ENCODE data around the gene RPS16. TPM values are rescaled to one million over a fixed set of nuclear protein-coding genes. Genes with fewer than 3 reads are reported as not detected.

RPS16 gene
- total and polyA plus RNA-seq, 9 of the 15 experiments (the other 6 are each of a cell fraction or from before 2014, with no cell fraction given) = 82.6 to 3,671 (median 2,204) TPM

DNA sequence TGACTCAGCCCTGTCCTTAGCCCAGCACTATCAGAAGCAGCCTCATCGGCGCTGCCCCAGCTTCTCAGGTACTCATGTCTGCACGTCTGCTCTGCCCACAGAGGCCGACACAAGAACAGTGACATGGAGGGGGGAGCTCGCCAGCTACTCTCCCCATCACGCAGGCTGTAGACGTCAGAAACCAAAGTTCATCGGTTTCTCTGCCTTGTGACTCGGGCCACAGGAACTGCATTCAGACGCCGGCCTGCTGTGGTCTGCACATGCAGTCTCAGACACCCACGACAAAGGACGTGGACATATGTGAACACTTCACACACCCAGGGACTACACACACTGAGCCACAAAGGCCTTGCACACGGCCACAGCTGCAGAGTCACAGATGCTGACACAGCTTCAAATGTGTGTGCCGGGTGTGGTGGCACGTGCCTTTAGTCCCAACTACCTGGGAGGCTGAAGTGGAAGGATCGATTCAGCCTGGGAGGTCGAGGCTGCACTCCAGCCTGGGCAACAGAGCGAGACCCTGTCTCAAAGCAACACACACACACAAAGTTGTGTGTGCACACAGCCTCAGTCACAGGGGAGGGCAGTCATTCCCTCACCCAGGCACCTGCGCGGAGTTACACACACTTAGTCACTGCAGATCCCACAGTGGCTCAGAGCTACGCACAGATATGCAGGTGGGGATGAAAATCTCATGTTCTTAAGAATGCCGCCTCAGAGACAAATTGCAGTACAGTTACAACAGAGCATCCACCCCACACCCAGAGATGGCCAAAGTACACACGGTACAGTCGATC is 34.0 kb downstream of the RPS16 start (continued):
- TF ChIP-seq HNRNPH1 (optimal IDR thresholded peaks at IDR 0.05; ENCODE audit: low read depth, low read length) (no peak), SMAD4 (CRISPR knock-in tag; conservative IDR thresholded peaks at IDR 0.05) (peak; percentile 52), RHOXF2B (CRISPR knock-in tag; conservative IDR thresholded peaks at IDR 0.05) (no peak), ZNF274 (IDR thresholded peaks at IDR 0.05; ENCODE audit: borderline replicate concordance, low read depth, low read length) (no peak), FOXM1 (IDR thresholded peaks at IDR 0.05; ENCODE audit: low read depth) (no peak), FOXM1 (CRISPR knock-in tag; IDR thresholded peaks at IDR 0.05; ENCODE audit: low read depth) (no peak), SRSF9 (IDR thresholded peaks at IDR 0.05; ENCODE audit: borderline replicate concordance, low read depth, low read length) (no peak), SRSF1 (IDR thresholded peaks at IDR 0.05; ENCODE audit: low read depth, low read length) (no peak), KLF13 (tag; IDR thresholded peaks at IDR 0.05; ENCODE audit: borderline replicate concordance, low read depth) (no peak), CBFA2T3 (IDR thresholded peaks at IDR 0.05) (no peak), ZNF175 (CRISPR knock-in tag; IDR thresholded peaks at IDR 0.05; ENCODE audit: low read depth) (no peak), NR2C2 (CRISPR knock-in tag; IDR thresholded peaks at IDR 0.05) (no peak), NR2C2 (tag; IDR thresholded peaks at IDR 0.05) (peak; percentile 41), ZEB2 (IDR thresholded peaks at IDR 0.05) (no peak), MTA3 (IDR thresholded peaks at IDR 0.05; ENCODE audit: borderline replicate concordance) (no peak), ZNF197 (CRISPR knock-in tag; IDR thresholded peaks at IDR 0.05; ENCODE audit: low read depth) (no peak), NEUROD1 (IDR thresholded peaks at IDR 0.05; ENCODE audit: borderline replicate concordance, low read depth, low read length, partially characterized antibody) (peak; percentile 15), MCM3 (IDR thresholded peaks at IDR 0.05) (no peak), KDM4B (IDR thresholded peaks at IDR 0.05; ENCODE audit: borderline replicate concordance in 2 of 2, low read depth in 1 of 2) (no peak)
- TF ChIP-seq, protein P1, sequence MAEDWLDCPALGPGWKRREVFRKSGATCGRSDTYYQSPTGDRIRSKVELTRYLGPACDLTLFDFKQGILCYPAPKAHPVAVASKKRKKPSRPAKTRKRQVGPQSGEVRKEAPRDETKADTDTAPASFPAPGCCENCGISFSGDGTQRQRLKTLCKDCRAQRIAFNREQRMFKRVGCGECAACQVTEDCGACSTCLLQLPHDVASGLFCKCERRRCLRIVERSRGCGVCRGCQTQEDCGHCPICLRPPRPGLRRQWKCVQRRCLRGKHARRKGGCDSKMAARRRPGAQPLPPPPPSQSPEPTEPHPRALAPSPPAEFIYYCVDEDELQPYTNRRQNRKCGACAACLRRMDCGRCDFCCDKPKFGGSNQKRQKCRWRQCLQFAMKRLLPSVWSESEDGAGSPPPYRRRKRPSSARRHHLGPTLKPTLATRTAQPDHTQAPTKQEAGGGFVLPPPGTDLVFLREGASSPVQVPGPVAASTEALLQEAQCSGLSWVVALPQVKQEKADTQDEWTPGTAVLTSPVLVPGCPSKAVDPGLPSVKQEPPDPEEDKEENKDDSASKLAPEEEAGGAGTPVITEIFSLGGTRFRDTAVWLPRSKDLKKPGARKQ (CRISPR knock-in tag; IDR thresholded peaks at IDR 0.05) = no peak
- TF ChIP-seq, protein P2, sequence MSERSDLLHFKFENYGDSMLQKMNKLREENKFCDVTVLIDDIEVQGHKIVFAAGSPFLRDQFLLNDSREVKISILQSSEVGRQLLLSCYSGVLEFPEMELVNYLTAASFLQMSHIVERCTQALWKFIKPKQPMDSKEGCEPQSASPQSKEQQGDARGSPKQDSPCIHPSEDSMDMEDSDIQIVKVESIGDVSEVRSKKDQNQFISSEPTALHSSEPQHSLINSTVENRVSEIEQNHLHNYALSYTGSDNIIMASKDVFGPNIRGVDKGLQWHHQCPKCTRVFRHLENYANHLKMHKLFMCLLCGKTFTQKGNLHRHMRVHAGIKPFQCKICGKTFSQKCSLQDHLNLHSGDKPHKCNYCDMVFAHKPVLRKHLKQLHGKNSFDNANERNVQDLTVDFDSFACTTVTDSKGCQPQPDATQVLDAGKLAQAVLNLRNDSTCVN (CRISPR knock-in tag; IDR thresholded peaks at IDR 0.05) = 0 out of 2 replicates have a peak, but pooled peaks have one; percentile 78
- TF ChIP-seq, protein P3, sequence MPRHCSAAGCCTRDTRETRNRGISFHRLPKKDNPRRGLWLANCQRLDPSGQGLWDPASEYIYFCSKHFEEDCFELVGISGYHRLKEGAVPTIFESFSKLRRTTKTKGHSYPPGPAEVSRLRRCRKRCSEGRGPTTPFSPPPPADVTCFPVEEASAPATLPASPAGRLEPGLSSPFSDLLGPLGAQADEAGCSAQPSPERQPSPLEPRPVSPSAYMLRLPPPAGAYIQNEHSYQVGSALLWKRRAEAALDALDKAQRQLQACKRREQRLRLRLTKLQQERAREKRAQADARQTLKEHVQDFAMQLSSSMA (CRISPR knock-in tag; IDR thresholded peaks at IDR 0.05) = no peak
- TF ChIP-seq, protein P4, sequence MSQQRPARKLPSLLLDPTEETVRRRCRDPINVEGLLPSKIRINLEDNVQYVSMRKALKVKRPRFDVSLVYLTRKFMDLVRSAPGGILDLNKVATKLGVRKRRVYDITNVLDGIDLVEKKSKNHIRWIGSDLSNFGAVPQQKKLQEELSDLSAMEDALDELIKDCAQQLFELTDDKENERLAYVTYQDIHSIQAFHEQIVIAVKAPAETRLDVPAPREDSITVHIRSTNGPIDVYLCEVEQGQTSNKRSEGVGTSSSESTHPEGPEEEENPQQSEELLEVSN (IDR thresholded peaks at IDR 0.05; ENCODE audit: borderline replicate concordance in 1 of 2, extremely low read depth in 1 of 2, insufficient read depth in 1 of 2, insufficient read length in 1 of 2, low read depth in 1 of 2, low read length in 1 of 2, poor library complexity in 1 of 2, severe bottlenecking in 1 of 2) = peak; percentile 70 to 76

Data from K562 (cell line).